Glomerular visceral epithelial cell (primary cell): ENCODE data around the gene FLNC.

Experiments
- DNase-seq: peaks from one replicate; pipeline ENCODE4 v3.0.0-alpha.2; 2016; ENCODE audit errors: extremely low spot score

The FLNC gene

DNA sequence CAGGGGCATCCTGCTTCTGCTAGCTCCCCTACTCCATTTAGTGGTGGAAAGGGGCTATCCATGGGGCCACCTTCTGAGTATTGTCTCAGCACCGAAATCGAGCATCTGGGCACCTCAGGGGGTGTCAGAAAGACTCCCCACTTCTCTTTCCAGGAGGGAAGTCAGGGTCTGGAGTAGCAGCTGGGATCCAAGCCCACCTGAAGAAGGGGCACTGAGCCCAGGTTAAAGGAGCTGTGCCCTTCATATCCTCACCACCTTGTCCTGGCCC is 2.6 kb downstream of the FLNC start:
- no peak for DNase-seq

DNA sequence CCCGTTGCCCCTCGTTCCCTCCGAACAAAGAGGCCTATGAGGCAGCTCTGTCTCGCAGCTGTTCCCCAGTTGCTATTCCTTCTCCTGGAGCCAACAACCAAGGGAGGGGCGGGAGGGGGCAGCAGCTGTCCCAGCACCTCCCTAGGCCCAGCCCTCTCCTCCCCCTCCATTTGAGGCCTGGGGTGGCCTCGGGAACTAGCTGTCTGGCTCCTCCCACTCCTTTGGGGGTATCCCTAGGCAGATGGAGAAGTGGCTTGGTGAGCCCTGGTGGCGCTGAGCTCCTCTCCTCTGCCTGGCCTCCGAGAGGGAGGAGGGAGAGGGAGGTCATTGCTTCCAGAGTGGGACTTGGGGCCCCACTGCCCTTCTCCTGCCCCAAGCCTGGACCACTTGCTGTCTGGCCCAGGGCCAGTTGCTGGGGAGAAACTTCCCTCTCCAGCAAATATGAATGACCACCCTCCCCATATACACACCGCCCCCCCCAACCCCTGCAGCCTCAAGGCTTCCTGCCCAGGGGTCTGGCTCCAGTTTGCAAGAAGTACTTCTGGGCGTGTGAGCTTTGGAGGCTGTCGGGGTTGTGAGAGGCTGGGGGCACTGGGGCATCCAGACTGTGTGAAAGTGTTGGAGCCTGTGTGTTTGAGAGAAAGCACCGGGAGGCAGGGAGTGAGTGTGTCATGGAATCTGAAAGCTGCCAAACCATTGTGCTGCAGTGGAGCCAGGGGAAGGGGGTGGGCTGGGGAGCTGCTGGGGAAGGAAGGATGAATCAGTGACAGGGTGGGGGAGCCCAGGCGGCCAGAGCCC is 3.1 kb downstream of the FLNC start:
- DNase-seq: peak; percentile 53

DNA sequence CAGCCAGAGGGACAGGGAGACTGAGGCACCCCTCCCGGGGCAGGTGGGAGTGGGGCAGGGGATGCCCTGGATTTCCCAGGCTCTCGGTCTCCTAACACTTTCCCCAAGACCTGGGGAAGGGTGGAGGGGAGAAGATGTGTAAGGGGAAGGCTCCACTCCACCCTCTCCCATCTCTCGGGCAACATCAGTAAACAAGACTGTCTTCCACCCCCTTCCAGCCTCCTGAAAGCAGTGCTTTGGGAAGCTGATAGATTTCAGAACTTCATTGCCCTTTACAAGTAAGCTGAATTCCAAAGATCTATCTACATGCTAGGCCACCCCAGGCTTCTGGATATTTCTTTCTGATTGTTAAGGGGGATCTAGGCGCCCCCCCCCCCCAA is 3.7 kb downstream of the FLNC start:
- DNase-seq: no peak

DNA sequence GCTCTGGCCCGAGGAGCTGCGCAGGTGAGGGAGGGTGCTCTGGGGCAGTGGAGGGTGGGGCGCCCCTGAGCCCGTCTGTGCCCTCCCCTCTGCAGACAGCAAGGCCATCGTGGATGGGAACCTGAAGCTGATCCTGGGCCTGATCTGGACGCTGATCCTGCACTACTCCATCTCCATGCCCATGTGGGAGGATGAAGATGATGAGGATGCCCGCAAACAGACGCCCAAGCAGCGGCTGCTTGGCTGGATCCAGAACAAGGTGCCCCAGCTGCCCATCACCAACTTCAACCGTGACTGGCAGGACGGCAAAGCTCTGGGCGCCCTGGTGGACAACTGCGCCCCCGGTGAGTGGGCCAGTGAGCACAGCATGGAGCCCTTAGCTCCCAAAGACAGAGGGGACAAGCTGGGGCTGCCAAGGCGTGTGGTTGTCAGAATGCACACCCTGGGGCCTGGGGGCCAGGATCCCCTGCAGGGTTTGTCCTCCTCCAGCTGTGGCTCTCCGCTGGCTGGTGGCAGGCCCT is 5.1 kb downstream of the FLNC start:
- DNase-seq: no peak

DNA sequence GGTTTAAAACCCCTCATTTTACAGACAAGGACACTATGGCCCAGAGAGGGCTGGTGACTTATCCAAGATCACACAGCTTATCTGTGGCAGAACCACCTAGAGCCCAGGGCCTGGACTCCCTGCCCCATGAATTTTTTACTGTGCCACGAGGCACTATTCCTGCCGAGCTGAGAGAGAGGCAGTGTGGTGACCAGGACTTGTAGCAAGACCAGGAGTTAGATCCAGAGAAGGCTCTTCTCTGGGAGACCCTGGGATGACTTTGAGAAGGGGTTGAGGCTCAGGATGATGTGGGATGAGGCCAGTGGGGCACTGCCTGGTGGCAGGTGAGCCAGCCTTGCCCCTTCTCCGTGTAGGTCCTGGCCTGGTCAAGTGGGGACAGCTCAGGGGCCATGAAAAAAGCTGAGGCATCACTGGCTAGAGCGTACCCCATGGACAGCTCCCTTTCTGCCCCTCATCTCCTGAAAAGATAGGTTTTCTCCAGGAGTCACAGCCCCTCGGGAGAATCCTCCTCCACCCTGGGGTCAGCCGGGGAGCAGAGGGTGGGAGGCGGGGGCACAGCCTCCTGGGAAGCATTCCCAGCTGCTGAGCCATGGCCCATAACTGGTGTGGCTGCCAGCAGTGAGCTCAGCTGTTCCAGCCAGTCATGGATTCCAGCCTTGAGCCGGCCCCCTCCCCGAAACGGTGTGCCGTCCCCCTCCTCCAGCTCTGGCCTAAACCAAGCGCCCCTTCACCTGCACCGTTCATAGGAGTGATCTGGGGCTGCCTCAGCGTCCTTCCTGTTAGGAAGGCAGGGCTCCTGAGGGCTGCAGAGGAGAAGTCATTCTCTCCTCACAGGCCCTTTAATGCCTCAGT is 5.8 kb downstream of the FLNC start:
- DNase-seq: no peak

DNA sequence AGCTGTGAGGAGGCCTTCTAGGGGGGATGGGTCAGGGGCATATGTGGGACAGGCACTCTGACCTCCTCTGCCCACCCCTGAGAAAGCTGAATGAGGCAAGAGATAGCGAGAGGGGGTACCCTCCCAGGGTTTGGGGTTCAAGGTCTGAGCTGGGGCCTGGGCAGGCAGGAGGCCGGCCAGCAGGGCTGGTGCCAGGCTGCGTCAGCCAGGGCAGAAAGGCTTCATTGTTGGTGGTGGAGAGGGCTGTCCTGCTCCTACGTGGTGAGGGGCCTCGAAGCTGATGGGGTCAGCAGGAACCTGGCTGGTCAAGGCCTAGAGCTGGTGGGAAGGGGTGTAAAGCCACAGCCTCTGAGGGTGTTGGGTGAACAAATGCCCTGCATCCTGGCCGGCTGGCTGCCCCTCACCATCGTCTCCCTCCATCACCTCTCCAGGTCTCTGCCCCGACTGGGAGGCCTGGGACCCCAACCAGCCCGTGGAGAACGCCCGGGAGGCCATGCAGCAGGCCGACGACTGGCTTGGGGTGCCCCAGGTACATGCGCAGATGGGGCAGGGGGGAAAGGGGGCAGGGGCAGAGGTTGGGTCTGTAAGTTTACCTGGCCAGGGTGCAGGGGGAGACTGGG is 6.6 kb downstream of the FLNC start:
- no peak for DNase-seq

DNA sequence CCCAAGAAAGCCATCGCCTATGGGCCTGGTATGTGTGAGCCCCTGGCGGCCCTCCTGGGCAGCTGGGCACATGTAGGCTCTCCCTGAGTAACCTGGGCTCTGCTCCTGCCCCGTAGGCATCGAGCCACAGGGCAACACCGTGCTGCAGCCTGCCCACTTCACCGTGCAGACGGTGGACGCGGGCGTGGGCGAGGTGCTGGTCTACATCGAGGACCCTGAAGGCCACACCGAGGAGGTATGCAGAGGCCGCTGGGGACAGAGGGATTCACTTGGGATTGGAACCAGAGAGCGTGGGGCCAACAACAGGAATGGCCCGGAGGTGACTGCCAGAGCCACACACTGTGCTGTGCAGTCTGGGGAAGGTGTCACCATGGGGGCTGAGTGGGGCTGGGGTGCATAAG is 7.3 kb downstream of the FLNC start:
- DNase-seq: no peak

DNA sequence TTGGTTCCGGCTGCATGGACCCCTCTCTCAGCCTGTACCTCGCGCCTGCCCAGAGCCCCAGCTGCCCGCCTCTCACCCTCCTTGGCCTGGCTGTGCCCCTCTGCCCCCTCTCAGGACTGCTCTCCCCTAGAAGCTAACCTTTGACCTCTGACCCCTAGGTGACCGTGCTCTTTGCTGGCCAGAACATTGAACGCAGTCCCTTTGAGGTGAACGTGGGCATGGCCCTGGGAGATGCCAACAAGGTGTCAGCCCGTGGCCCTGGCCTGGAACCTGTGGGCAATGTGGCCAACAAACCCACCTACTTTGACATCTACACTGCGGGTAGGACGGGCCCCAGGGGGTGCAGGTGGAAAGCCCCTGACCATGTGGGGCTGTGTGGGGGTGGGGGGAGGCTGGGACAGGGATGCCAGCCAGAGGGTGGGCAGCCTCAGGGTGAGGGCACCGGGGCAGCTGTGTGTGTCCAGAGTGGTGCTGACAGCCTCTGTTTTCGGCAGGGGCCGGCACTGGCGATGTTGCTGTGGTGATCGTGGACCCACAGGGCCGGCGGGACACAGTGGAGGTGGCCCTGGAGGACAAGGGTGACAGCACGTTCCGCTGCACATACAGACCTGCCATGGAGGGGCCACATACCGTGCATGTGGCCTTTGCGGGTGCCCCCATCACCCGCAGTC is 8.0 kb downstream of the FLNC start:
- DNase-seq: no peak

DNA sequence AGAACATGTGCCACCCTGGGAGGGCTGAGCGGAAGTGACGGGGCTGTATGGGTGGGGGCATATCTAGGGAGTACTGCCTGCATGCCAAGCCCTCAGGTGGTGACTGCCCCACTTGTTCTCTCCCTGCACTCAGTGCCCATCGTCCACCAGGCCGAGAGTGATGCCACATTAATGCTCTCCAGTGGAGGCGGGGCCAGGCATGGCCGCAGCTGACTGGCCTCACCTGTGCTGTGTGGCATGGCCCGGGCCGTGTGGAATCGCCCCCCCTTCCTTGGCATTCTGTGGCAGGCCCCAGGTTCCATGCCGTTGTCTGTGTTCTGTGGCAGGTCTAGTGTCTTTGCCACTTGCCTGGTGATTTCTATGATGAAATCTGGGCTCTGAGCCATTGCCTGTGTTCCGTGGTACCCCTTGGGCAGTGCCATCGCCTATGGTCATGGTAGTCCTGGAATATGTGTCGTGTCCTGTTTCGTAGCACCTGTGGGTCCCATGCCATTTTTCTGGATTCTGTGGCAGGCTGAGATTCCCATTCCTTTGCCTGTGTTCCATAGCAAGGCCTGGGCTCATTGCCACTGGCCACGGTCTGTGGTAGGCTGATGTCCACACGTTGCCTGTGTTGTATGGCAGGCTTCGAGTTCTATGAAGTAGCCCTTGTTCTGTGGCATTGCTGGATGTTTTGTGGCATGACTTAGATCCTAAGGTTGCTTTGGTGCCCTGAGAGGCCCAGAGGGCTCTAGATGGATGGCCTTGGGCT is 8.9 kb downstream of the FLNC start:
- DNase-seq: no peak

DNA sequence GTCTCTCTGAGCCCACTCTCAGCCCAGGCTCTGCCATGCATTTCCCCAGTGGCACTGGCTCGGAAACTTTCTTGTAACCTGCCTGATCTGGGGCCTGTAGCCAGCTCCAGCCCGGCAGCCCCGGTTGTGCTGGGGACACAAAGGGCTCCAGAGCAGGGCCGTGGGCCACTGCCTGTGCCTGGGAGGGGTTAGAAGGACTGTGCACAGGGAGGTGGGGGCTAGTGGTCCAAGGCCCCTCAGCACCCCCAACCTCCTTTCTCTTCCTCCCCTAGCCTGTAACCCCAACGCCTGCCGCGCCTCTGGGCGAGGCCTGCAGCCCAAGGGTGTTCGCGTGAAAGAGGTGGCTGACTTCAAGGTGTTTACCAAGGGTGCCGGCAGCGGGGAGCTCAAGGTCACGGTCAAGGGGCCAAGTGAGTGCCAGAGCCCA is 9.6 kb downstream of the FLNC start:
- no peak for DNase-seq

DNA sequence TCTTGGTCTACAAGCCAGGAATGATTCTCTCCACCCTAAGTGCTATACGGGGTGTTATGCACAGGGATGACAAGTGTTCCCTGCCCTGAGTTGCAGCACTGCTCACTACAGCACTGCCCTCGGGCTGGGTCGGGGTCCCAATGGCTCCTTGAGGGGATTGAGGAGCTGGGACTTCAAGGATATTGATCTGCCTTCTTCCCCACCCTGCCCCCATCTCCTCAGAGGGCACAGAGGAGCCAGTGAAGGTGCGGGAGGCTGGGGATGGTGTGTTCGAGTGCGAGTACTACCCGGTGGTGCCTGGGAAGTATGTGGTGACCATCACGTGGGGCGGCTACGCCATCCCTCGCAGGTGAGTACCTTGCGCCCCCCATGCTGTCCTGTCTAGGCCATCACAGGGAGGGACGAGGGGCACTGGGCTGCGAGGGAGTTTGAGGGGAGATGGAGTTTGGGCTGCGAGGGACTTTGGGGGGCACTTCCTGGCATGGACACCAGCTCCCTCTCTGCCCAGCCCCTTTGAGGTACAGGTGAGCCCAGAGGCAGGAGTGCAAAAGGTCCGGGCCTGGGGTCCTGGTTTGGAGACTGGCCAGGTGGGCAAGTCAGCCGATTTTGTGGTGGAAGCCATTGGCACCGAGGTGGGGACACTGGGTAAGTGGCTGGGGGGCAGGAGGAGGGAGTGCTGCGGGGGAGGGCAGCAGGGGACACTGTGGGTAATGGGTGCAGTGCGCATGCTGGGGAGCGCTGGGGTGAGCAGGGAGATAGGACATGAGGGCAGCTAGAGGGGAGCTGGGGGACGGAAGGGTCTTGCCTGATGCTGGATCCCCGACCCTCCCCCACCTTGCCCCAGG is 10.3 kb downstream of the FLNC start:
- DNase-seq: no peak

DNA sequence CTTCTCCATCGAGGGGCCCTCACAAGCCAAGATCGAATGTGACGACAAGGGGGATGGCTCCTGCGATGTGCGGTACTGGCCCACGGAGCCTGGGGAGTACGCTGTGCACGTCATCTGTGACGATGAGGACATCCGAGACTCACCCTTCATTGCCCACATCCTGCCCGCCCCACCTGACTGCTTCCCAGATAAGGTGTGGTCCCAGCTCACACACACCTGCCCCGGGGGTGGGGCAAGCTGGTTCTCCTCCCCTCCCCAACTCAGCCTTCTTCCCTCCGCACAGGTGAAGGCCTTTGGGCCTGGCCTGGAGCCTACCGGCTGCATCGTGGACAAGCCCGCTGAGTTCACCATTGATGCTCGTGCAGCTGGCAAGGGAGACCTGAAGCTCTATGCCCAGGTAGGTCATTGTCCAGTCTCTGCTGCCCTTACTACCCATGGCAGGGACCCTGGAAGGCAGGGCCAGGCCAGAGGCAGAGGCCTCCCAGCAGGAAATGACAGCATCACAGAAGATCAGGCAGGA is 11.0 kb downstream of the FLNC start:
- no peak for DNase-seq

DNA sequence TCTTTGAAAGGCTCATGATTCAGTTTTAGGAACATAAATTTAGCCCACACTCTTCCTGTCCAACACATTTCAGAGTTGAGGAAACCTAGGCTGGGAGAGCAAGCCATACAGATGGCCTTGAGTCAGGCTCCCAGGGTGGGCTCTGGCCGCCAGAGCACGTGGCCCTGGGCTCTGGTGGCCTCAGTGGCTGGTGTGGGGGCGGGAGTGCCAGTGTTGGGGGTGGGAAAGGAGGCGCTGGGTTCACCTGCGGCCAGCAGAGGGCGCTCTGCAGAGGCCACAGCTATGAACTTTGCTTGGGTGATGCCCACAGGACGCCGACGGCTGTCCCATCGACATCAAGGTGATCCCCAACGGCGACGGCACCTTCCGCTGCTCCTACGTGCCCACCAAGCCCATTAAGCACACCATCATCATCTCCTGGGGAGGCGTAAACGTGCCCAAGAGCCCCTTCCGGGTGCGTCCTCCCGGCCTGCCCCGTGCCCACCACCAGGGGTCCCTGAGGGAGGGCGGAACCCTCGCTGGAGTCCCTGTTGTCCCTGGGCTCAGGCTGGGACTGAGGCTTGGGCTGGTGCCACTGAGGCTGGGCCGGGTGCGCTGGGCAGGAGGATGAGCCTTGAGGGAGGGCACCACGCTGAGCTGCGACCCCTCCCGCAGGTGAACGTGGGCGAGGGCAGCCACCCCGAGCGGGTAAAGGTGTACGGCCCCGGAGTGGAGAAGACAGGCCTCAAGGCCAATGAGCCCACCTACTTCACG is 11.9 kb downstream of the FLNC start:
- peak; percentile 30 for DNase-seq

DNA sequence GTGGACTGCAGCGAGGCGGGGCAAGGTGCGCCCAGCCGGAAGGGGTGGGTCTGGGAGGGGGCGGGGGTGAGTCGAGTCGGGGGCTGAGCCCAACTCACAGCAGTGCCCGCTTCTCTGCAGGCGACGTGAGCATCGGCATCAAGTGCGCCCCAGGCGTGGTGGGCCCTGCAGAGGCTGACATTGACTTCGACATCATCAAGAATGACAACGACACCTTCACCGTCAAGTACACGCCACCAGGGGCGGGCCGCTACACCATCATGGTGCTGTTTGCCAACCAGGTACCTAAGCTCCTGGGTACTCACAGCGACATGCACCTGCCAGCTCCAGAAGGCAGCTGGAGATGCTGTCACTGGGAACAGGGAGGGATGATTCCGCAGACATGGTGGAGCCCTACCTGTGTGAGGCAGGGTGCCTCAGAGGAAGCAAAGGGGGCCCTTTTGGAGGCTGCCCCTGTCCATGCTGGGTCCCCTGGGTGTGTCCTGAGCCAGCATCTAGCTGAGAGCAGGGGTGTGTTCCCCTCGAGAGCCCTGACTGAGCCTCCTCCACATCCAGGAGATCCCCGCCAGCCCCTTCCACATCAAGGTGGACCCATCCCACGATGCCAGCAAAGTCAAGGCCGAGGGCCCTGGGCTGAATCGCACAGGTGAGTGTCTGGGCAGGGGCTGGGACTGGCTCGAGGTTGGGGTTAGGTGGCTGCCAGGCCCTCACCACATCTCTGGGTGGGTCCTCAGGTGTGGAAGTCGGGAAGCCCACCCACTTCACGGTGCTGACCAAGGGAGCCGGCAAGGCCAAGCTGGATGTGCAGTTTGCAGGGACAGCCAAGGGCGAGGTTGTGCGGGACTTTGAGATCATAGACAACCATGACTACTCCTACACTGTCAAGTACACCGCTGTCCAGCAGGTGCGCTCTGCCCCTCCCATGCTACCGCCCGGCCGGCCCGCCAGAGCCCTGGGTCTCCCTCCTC is 12.8 kb downstream of the FLNC start:
- no peak for DNase-seq

DNA sequence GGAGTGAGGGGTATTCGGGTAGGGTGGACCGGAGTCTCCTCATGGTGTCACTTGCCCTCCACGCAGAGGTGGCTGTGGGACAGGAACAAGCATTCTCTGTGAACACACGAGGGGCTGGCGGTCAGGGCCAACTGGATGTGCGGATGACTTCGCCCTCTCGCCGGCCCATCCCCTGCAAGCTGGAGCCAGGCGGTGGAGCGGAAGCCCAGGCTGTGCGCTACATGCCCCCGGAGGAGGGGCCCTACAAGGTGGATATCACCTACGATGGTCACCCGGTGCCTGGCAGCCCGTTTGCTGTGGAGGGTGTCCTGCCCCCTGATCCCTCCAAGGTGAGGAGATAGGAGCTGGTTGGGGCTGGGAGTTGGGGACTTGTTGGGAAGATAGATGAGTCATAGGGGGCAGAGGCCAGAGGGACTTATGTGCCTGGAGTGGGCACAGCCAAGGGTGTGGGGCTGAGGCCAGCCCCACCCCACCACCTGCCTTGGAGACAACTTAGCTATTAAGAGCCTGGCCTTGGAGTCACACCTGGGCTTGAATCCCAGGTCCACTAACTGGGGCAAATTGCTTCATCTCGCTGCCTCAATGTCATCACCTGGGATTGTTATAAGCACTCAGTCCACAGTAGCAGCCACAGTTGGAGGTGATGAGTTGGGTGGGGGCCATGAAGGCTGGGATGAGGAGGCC is 13.9 kb downstream of the FLNC start:
- DNase-seq: no peak

DNA sequence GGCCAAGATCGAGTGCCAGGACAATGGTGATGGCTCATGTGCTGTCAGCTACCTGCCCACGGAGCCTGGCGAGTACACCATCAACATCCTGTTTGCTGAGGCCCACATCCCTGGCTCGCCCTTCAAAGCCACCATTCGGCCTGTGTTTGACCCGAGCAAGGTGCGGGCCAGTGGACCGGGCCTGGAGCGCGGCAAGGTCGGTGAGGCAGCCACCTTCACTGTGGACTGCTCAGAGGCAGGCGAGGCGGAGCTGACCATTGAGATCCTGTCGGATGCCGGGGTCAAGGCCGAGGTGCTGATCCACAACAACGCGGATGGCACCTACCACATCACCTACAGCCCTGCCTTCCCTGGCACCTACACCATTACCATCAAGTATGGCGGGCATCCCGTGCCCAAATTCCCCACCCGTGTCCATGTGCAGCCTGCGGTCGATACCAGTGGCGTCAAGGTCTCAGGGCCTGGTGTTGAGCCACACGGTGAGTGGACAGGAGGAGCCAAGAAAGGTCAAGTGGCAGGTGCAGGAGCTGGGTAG is 14.6 kb downstream of the FLNC start:
- DNase-seq: no peak

DNA sequence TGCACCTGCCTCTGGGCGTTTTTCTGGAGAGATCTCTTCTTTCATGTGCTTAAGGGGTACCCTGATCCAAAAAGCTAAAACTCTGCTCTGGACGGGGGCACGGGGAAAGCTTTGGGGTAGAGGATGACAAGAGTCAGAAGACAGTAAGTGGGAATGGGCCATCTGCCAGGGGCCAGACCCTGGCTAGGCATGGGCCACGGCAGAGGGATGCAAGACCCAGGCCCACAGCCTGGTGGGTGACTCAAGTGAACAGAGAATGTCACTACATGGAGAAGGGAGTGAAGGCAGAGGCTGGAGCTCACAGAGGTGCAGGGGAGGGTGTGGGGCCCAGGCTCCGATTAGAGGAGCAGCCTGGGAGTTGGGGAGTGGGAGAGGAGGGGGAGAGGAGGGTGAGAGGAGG is 15.3 kb downstream of the FLNC start:
- no peak for DNase-seq

DNA sequence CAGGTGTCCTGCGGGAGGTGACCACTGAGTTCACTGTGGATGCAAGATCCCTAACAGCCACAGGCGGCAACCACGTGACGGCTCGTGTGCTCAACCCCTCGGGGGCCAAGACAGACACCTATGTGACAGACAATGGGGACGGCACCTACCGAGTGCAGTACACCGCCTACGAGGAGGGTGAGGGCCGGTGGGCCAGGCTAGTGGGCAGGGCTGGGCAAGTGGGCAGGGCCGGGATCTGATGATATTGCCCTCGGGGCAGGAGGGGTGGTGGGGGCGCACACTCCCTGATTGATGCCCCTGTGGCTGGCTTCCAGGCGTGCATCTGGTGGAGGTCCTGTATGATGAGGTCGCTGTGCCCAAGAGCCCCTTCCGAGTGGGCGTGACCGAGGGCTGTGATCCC is 15.8 kb downstream of the FLNC start:
- DNase-seq: no peak
